Medulla oblongata (tissue), 1 donor: ENCODE data around the gene PCNP.
"Not testable (repeated sequence)": the region's sequence is repeated elsewhere in the genome, so short reads cannot be mapped to it uniquely, and the experiment has no call there.

ENCODE experiments used
- DNase-seq: peaks from one replicate; pipeline ENCODE4 v3.0.0-alpha.2; 2015; ENCODE audit errors: extremely low spot score

PCNP gene

DNA sequence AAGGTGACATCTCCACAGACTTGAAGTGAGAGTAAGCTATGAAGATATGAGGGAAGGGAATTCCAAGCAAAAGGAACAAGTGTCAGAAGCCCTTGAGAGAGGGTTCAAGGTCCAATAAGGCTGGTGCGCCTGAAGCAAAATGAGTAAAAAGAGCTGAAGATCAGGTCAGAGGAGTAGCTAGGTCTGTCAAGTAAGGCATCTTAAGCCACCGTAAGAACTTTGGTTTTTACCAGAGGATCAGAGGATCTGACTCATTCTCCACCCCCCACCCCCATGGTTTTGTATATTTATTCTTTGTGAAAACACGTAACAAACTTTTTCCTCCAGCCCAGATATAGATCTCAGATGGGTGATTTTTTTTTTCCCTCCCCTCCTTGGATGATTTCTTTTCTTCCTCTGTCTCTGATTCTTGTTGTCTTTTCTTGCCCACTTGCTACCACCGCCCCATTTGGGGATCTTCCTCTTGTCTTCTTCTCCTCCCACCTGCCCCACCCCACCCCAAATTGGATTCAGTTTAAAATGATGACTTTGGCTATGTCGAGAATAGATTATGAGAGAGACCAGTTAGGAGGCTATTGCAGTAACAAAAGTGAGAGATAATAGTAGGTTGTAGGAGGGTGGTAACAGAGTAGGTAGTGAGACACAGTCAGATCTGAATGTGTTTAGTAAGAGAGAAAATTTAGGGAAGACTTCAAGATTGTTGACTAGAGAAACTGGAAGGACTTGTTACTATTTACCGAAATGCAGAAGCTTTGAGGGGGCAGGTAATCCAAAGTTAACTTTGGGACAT is 6.3 kb upstream of the PCNP start:
- no peak for DNase-seq

GRCh38 chr3:101571028-101571895 is 2.7 kb upstream of the PCNP start:
- no peak for DNase-seq

DNA sequence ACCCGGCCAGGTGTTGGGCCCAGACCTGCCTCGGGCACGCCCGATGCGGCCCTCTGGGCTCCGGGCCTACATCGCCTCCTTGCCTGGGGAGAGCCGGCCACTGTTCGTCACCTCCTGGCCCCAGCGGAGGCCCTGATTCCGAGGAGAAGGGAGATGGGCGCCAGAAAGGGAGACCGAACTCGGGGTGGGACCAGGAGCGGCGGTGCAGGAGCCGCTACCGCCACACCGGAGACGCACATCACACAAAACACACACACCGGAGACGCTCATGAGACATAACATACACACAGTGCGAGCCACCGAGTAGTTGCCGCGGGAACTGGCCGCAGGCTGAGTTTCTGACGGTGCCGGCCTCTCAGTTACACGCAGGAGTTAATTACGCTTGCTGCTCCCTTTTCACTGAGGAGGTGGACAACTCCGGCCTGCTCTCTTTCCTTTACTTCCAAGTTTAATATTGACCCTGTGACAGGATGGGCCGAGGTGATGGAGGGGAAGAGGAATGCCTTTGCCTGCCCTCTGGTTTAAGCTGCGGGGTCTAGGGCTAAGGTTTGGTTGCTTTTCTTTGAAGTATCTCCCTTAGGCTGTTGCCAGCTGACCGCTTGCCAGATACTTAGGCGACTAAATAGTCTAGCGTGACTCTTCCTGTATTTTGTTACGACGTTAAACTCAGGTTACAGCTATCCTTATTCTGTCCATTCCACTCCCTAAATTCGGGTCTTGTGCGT is 570 bp downstream of the PCNP start:
- peak; percentile 53 for DNase-seq

GRCh38 chr3:101577286-101577685 is 3.3 kb downstream of the PCNP start:
- no peak for DNase-seq

DNA sequence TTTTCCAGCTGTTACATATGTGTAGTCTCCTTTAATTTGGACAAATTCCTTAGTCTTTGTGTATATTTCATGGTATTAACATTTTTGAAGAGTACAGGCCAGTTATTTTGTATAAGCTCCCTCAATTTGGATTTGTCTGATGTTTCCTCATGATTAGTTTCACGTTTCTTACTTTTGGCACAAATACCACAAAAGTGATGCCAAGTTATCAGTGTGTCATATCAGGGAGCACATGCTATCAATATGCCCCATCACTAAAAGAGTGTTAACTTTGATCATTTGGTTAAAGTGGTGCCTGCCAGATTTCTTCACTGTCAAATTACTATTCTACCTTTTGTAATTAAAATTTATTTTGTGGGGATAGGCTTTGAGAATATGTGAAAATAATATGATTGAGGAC is 14.6 kb downstream of the PCNP start:
- DNase-seq, result no peak

DNA sequence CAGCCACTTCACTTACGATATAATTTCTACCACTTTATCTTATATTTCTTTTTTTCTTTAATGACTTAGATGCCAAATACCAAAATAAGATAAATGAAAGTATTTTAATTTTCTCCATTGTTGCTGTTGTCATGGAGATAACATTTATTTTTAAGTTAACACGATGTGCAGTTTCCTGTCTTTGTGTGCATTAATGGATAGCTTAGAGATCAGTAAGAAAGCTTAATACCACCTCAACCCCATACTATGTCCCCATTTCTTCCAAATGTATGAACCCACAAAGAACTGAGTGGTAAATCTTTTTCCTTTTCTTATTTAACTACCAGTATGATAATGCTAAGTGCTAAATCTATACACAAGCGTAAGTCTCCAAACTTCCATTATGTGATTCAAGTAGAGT is 17.1 kb downstream of the PCNP start:
- no peak for DNase-seq

DNA sequence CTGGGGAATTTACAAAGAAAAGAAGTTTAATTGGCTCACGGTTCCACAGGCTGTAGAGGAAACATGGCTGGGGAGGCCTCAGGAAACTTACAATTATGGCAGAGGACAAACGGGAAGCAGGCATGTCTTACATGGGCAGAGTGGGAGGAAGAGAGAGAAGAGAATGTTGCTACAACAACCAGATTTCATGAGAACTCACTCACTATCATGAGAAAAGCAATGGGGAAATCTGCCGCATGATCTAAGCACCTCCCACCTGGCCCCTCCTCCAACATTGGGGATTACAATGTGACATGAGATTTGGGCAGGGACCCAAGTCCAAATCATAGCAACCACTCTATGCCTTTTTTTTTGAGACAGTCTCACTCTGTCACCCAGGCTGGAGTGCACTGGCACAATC is 28.8 kb downstream of the PCNP start:
- DNase-seq, result no peak

DNA sequence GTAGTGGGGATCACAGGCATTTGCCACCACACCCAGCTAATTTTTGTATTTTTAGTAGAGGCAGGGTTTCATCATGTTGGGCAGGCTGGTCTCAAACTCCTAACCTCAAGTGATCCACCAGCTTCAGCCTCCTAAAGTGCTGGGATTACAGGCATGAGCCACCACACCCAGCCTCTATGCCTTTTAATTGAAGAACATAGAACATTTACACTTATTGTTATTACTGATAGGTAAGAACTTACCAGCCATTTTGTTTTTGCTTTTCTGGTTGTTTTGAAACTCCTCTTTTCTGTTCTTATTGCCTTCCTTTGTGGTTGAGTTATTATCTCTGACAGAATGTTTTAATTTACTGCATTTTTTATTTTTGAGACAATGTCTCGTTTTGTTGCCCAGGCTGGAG is 29.2 kb downstream of the PCNP start:
- no peak for DNase-seq

DNA sequence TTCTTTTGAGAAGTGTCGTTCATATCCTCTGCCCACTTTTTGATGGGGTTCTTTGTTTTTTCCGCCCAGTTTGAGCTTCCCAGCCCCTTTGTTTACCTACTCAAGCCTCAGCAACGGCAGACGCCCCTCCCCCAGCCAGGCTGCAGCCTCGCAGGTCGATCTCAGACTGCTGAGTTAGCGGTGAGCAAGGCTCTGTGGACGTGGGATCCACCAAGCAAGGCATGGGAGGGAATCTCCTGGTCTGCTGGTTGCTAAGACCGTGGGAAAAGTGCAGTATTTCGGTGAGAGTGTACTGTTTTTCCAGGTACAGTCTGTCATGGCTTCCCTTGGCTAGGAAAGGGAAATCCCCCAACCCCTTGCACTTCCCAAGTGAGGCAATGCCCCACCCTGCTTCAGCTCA is 31.4 kb downstream of the PCNP start:
- DNase-seq, result not testable (repeated sequence)

DNA sequence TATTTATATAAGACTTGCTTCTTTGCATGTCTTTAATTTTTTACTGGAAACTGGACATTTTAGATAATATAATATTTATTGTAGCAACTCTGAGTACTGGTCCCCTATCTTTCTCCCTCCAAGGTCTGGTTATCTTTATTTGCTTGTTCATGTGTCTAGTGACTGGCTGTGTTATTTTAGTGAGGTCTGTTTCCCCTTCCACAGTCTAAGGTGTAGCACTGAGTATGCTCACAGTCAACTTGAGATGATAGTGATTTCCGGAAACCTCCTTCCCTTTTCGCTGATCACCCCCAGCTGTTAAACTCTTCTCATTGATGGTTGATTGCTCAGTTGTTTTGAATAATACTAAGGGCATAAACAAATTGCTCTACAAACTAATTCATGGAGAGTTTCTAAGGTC is 37.0 kb downstream of the PCNP start:
- DNase-seq, result no peak

GRCh38 chr3:101613014-101613413 is 39.0 kb downstream of the PCNP start:
- not testable (repeated sequence) for DNase-seq

DNA sequence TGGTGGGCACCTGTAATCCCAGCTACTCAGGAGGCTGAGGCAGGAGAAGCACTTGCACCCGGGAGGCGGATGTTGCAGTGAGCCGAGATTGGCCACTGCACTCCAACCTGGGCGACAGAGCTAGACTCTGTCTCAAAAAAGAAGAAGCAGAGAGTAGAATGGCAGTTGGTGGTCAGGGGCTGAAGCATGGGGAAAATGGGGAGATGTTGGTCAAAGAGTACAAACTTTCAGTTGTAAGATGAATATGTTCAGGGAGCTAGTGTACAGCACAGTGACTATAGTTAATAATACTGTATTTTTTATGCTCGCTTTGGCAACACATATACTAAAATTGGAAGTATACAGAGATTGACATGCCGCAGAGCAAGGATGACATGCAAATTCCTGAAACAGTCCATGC is 41.5 kb downstream of the PCNP start:
- no peak for DNase-seq

- DNase-seq, result no peak
Measured at GRCh38 chr3:101617478-101617877, 43.5 kb downstream of the PCNP start.

DNA sequence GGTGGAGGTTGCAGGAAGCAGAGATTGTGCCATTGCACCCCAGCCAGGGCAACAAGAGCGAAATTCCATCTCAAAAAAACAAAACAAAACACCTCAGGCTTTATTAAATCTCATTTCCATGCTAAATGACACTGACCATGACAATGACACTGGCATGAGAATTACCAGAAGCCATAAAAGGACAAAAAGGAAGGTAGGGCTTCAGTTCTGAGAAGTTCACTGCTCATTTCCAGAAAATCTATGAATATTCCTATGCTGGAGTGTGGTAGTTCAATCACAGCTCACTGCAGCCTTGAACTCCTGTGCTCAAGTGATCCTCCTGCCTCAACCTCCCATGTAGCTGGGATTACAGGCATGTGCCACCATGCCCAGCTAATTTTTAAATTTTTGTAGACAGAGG is 44.7 kb downstream of the PCNP start:
- DNase-seq, result no peak

DNA sequence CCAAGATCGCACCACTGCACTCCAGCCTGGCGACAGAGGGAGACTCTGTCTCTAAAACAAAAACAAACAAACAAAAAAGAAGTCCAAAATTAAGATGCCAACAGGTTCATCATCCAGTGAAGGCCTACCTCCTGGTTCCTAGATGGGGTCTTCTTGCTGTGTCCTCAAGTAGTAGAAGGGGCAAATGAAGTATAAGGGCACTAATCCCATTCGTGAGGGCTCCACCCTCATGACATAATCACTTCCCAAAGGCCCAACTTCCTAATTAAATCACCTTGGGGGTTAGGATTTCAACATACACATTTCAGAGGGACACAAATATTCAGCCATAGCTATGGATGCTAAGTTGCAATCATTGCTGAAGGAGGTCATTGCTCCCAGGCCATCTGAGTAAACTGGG is 45.8 kb downstream of the PCNP start:
- no peak for DNase-seq

- DNase-seq, result no peak
Measured at GRCh38 chr3:101623656-101624055, 49.7 kb downstream of the PCNP start.

DNA sequence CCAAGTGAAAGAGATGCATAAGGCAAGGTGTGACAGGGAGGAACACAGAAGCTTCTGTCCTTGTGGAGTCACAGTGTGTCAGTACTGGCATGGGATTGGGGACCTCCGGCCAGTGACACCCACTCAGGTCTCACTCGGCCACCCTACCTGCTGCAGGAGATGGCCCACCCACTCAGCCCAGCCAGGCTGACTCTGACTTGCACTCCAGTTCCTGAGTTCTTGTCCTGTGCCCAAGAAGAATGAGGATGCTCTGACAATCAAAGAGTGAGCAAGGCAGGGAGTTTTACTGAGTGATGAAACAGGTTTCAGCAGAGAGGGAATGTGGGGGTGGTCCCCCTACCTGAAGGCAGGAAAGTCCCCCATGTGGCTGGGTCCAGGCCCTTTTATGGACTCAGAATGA is 50.9 kb downstream of the PCNP start:
- no peak for DNase-seq

DNA sequence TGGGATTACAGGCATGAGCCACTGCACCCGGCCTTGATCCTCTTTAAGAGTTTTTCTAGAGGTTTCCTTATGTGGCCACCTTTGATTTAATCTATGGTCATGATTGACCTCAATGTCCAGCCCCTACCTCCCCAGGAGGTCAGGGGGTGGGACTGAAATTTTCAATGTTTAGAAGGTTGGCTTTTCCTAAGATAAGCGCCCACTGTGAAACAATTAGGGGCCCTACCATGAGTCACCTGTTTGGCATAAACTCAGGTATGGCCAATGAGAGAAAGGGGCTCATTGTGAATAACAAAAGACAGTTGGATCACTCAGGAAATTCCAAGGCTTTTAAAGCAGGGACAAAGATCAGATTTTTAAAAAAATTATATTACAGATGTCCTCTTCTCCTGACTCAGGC is 51.9 kb downstream of the PCNP start:
- no peak for DNase-seq

DNA sequence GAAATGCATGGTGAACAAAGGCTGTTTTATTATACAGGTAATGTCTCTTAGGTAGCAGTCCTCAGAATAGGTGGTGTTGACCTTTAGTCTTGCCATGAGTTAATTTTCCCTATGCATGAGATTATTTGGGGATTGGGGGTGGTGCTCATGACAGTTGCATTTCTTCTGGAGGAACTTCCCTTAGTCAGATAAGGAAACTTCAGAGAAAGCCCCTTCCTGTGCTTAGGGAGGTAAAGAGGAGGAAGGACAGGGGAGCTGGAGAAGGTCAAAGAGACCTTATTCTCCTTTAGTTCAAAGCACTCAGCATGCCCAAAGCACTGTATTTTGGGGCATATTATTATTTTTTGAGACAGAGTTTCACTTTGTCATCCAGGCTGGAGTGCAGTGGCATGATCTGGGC is 55.2 kb downstream of the PCNP start:
- no peak for DNase-seq

DNA sequence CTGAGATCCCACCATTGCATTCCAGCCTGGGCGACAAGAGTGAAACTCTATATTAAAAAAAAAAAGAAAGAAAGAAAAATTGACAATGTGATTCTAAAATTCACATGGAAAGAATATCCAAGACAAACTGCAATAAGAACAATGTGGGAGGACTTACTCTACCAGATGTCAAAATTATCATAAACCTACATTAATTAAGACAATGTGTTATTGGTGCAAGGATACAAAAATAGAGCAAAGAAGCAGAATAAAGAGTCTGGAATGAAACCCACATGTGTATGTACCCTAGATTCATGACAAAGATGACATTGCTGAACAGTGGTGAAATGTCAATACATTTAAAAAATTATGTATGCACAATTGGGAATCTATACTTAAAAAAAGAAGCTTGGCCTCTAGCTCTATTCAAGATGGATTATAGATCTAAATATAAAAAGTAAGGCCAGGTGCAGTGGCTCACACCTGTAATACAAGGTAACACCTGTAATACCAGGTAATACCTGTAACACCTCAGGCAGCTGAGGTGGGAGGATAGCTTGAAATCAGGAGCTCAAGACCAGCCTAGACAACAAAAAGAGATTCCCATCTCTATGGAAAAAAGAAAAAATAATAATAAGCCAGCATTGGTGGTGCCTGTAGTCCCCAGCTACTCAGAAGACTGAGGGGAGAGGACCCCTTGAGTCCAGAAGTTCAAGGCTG is 57.3 kb downstream of the PCNP start:
- DNase-seq, result no peak

- DNase-seq, result not testable (repeated sequence)
Measured at GRCh38 chr3:101631959-101632358, 58.0 kb downstream of the PCNP start.

GRCh38 chr3:101632586-101632985 is 58.6 kb downstream of the PCNP start:
- DNase-seq, result no peak
